GM18868 (cell line): Measurements from ENCODE around the gene MINAR1.

Experiments used
- ATAC-seq: cut with Tn5 transposase; IDR thresholded peaks from one replicate; pipeline ENCODE4 v1.9.1; 2021; ENCODE audit warnings: mild to moderate bottlenecking, moderate library complexity; ENCODE audit not compliant: unreplicated experiment

MINAR1 gene

DNA sequence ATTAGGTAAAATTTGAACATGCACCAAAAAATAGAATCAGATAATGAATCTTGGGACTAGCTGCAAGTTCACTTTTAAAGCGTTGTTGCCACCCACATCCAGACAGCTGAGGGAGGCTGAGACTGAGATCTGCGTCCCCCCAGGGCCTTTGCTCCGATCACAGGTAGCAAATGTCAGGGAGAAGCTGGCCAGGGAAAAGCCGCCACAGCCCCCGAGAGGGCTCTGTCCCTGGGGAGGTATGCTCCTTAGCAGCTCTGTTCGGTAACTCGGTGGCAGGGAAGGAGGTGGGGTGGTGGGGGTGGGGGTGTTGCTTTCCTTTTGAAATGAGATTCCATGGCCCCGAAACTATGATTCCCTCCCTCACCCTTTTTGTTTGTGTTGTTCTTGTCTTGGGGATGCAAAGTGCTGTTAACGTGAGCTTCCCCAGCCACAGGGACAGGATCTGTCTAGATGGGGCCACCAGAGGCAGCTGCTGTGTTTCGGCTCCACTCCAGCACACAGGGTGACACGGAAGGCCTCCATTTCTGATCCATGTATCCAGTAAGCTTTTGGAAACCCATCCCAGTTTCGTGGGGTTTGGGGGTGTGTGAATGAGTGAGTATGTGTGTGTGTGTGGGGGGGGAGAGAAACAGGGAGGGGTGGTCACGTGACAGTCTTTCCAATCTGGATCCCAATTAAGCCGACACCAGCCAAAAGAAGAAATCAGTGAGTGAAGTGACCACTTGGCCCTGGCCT is 1.1 kb upstream of the MINAR1 start:
- no peak for ATAC-seq

GRCh38 chr15:79432345-79433275 is 474 bp downstream of the MINAR1 start:
- no peak for ATAC-seq

DNA sequence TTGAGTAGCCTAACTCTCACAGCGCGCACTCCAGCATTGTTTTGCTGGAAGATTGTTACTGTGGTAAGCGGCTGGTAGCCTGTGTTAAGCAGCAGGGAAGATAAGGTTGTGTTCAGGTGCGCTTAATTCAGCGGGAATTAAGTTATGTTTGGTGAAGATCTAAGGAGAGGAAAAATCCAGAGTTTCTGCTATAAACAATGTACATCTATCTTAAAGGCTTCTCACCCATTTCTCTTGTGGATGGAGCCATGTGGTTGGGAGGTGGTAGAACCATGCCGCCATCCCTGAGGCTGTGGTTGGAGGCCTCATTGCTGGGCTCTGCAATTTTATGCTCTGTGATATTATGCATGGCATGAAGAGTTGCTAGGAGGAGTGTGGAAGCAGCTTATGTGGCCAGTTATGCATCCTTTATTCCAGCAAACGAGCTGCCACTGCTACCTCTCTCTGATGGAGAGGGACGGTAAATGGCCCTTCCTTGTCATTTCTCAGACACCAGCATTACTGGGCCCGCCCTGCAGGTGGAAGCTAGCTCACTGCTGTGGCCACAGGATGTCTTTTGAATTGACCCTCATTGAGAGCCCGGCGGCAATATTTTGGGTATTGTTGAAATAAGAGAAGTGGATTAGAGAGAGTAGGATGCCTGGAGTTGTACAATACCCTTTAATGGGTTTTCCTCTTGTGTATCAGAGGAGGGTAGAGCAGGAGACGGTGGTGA is 1.3 kb downstream of the MINAR1 start:
- ATAC-seq: no peak

GRCh38 chr15:79434361-79434760 is 2.2 kb downstream of the MINAR1 start:
- ATAC-seq: no peak

- no peak for ATAC-seq
Measured at GRCh38 chr15:79436037-79436780, 4.1 kb downstream of the MINAR1 start.

DNA sequence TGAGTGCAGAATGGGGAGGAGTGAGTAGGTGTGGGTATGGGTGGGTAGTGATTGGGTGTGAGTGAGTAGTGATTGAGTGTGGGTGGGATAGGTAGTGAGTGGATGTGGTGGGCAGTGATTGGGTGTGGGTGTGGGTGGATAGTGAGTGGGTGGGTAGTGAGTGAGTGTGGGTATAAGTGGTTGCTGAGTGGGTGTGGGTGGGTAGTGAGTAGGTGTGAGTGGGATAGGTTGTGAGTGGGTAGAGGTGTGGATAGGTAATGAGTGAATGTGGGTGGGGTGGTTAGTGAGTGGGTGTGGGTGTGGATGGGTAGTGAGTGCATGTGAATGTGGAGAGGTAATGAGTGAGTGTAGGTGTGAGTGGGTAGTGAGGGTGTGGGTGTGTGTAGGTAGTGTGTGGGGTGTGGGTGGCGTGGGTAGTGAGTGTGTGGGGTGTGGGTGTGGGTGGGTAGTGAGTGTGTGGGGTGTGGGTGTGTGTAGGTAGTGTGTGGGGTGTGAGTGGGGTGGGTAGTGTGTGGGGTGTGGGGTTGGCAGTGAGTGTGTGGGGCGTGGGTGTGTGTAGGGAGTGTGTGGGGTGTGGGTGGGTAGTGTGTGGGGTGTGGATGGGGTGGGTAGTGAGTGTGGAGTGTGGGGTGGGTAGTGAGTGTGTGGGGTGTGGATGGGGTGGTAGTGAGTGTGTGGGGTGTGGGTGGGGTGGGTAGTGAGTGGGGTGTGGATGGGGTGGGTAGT is 5.3 kb downstream of the MINAR1 start:
- ATAC-seq: no peak

DNA sequence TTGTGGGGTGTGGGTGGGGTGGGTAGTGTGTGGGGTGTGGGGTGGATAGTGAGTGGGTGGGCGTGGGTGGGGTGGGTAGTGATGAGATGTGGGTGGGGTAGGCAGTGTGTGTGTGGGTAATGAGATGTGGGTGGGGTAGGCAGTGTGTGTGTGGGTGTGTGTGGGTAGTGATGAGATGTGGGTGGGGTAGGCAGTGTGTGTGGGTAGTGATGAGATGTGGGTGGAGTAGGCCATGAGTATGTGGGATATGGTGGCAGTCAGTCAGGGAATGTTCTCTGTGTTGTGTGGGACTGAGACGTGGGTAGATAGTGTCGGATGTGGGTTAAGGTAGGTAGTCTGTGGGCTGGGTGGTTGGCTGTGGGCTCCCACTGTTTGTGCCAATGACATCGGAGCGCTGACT is 7.1 kb downstream of the MINAR1 start:
- ATAC-seq: no peak

GRCh38 chr15:79440355-79440908 is 8.3 kb downstream of the MINAR1 start:
- no peak for ATAC-seq

- no peak for ATAC-seq
Measured at GRCh38 chr15:79442911-79443310, 10.8 kb downstream of the MINAR1 start.

GRCh38 chr15:79447060-79447459 is 14.9 kb downstream of the MINAR1 start:
- ATAC-seq: no peak

DNA sequence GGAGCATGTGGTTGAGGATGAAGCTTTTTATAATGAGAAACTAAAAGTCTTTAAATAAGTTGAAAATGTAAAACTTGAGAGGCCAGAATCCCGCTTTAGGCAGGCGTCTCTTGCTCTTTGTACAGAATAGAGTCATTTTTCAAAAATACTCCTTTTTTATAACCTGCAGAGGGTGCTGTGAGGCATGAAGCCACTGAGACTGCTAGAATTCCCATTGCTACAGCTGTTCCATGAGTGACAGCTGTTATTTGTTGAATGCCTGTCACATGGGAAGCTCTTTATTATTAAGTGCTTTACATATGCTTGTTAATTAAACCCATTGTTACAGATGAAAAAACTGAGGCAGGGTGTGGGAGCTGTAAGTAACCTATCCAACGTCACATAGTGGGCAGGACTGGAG is 18.5 kb downstream of the MINAR1 start:
- no peak for ATAC-seq

GRCh38 chr15:79451361-79451999 is 19.3 kb downstream of the MINAR1 start:
- ATAC-seq: no peak

DNA sequence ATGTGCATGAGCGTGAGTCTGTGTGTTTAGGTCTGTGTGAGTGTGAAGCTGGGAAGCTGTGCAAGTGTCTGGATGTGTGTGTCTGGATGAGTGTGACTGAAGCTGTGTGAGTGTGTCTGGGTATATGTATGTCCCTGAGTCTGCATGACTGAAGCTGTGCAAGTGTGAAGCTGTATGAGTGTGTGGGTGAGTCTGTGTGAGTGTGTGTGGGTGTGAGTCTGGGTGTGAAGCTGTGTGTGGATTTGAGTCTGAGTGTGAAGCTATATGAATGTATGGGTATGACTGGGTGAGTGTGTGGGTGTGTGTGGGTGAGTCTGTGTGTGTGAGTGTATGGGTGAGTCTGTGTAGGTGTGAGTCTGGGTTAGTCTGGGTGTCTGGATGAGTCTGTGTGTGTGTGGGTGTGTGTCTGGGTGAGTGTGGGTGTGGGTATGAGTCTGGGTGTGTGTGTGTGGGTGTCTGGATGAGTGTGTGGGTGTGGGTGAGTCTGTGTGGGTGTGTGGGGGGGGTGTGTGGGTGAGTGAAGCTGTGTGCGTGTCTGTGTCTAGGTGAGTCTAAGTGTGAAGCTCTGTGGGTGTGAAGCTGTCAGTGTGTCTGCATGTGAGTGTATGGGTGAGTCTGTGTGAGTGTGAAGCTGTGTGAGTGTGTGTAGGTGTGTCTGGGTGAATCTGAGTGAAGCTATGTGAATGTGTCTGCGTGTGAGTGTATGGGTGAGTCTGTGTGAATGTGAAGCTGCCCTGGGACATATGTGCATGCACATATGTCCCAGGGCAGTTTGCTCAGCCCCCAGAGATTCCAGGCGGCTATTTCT is 20.3 kb downstream of the MINAR1 start:
- no peak for ATAC-seq

DNA sequence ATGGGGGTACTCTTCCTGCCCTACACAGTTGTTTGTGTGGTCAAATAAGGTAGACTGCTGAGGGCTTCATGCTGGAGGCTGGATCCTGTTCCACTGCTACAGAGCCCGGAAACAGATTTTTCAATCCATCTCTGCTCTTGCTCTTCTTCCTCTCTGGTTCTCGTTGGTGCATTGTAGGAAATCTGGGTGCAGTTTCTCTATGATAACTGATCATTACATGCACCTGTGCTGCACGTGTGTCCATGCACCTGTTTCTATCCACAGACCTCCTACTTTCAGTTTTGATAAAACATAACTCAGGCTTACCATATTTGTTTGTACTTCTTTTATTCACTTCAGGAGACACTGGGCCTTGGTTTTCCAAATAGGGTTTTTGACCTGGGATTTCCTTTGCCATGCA is 21.3 kb downstream of the MINAR1 start:
- ATAC-seq: no peak

- no peak for ATAC-seq
Measured at GRCh38 chr15:79454063-79454462, 21.9 kb downstream of the MINAR1 start.

DNA sequence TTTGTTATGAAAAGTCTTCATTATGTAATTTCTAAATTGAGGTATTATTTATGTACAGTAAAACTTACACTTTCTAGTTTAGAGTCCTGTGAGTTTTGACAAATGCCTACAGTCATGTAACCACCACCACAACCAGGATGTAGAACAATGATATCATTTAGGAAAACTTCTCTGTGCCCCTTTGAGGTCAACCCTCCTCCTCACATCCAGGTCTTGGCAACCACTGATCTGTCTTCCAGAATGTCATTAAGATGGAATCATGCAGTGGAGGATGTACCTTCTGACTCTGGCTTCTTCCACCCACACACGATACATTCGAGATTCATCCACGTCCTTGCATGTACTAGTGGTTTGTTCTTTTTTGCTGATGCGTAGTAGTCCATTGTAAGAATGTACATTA is 23.2 kb downstream of the MINAR1 start:
- ATAC-seq: no peak

GRCh38 chr15:79455943-79456342 is 23.8 kb downstream of the MINAR1 start:
- no peak for ATAC-seq

GRCh38 chr15:79458491-79458890 is 26.4 kb downstream of the MINAR1 start:
- ATAC-seq: no peak

DNA sequence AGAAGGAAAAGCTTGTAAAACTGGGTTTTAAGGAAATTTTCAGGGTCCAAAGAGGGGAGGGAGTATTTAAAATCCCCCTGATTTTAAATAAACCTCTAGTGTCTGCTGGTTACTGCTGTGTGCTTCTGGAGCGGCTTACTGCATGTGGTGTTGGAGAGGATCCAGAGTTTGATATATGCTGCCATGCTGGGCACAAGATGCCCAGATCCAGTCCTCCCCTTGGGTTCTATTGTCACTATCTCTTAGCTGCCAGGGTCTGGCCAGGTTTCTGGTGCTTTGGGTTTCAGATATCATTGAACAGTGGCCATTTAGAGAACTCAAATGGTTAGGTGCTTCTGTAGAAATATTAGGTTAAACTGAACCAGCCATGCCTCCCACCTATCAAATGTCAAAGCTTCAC is 27.5 kb downstream of the MINAR1 start:
- no peak for ATAC-seq
